ENCODE measurements around the gene MSI2.

- TF ChIP-seq POLR2AphosphoS5 (IDR thresholded peaks at IDR 0.05; ENCODE audit: low read depth) (no peak), CREB1 (CRISPR knock-in tag; IDR thresholded peaks at IDR 0.05; ENCODE audit: low read depth) (no peak), EZH2 (IDR thresholded peaks at IDR 0.05; ENCODE audit: low read depth, unreplicated experiment) (no peak), ZNF114 (CRISPR knock-in tag; IDR thresholded peaks at IDR 0.05) (no peak), REST (IDR thresholded peaks at IDR 0.05; ENCODE audit: unreplicated experiment) (no peak), EZH2phosphoT487 (IDR thresholded peaks at IDR 0.05; ENCODE audit: unreplicated experiment) (no peak)
- TF ChIP-seq, protein P1, sequence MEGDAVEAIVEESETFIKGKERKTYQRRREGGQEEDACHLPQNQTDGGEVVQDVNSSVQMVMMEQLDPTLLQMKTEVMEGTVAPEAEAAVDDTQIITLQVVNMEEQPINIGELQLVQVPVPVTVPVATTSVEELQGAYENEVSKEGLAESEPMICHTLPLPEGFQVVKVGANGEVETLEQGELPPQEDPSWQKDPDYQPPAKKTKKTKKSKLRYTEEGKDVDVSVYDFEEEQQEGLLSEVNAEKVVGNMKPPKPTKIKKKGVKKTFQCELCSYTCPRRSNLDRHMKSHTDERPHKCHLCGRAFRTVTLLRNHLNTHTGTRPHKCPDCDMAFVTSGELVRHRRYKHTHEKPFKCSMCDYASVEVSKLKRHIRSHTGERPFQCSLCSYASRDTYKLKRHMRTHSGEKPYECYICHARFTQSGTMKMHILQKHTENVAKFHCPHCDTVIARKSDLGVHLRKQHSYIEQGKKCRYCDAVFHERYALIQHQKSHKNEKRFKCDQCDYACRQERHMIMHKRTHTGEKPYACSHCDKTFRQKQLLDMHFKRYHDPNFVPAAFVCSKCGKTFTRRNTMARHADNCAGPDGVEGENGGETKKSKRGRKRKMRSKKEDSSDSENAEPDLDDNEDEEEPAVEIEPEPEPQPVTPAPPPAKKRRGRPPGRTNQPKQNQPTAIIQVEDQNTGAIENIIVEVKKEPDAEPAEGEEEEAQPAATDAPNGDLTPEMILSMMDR (conservative IDR thresholded peaks at IDR 0.05; ENCODE audit: low read depth in 2 of 2): no peak
Measured at GRCh38 chr17:57676543-57676942, 420.2 kb downstream of the MSI2 start.

Data from GM23338 (cell line).